HG02588 (cell line): ENCODE measurements around the gene CYSRT1.

Experiments
- ATAC-seq: cut with Tn5 transposase; IDR thresholded peaks from one replicate; pipeline ENCODE4 v1.9.1; 2021; ENCODE audit warnings: mild to moderate bottlenecking, moderate library complexity; ENCODE audit not compliant: unreplicated experiment

CYSRT1 gene, protein sequence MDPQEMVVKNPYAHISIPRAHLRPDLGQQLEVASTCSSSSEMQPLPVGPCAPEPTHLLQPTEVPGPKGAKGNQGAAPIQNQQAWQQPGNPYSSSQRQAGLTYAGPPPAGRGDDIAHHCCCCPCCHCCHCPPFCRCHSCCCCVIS

DNA sequence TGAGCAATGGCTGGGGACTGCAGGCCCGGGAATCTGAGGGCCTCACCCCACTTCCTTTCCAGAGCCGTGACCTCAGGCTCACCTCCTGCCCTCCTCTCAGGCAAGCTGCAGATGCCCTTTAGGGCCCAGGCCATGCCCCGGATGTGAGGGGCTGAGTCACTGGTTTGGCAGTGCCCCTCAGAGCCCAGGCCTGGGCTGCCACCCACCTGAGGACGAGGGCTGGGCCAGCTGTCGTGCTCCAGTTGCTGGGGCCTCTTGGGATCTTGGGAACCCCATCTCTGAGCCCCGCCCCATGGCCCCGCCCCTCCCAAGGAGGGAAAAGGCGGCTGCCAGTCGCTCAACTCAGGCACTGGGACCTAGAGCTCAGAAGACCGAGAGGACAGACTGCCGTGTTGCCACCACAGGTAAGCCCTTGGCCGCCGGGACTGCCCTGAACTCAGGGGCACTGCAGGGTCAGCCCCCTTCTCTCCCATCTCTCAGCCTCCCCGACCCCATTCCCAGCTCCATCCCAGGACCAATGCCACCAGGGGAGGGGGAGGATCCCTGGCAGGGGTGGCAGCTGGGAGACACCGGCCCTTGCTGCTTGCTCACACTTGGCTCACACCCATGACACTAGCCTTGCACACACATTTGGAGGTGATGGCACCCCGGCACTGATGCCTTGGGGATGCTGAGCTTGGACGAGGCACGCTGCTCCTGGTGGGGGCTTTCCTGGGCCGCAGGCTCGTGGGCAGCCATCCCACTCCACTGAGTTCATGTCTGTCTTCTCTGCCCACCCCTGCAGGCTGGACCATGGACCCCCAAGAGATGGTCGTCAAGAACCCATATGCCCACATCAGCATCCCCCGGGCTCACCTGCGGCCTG lies at the start of gene CYSRT1:
TSS of gene CYSRT1 (plus strand) at position 345 of the 865 bp plus-strand sequence. CDS start at position 793, 448 bp downstream.
- no peak for ATAC-seq

DNA sequence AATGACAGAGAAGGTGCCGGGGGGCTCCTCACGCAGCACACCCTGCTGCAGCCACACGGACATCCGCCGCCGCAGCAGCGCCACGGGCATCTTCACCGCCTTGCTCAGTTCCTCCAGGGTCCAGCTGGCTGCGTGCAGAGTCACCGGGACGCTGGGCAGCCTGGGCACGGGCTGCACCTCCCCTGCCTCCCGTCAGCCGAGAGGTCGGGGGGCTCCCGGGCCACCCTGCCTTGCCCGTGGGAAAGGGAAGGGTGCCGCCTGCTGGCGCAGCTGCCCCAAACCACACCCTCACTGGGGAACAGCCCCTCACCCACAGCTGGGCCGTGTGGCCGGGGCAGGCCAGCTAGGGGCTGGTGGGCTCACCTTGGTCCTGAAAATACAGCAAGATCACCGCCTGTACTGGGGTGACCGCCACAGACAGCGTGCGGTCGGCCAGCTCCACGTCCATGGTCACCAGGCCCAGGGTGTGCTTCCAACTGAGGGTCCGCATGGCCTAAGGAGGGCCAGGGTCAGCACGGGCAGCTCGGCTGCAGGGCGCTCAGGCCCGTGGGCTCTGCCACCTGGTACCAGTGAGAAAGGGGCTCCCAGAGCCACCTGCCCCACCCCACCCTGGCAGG lies 49.5 kb upstream of the CYSRT1 start:
- ATAC-seq, result no peak

DNA sequence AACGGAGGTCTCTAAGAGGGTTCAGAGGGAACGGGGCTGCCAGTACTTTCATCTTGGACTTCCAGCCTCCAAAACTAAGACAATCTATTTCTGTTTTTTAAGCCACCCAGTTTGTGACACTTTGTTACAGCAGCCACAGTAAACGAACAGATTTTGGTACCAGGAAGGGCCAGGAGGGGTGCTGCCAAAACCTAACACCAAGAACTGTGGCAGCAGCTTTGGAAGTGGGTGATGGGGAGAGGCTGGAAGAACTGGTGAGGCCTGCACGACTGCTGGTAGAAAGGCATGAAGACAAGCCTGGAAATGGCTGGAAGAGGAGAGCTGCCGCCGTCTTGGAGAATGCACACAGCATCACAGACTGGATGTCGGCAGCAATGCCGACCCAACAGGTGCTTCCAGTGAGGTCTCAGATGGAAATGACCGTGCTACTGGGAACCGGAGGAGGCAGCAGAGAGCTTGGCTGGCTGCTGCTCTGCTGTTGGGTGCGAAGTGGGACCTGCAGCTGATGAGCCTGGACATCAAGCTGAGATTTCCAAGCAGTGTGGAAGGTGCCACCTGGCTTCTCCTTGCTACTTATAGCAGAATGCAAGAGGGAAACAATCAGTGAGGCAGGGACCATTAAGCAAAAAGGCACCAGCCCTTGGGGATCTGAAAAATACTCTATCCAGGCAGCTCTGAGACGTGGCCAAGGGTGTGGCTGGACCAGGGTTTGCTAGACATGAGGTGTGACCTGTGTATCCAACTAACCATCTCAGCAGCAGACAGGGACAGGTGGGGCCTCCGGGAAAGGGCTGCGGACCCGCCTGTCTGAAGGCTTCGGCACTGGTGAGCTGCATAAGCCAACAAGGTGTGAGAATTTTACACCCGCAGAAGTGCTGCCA lies 48.4 kb upstream of the CYSRT1 start:
- no peak for ATAC-seq

DNA sequence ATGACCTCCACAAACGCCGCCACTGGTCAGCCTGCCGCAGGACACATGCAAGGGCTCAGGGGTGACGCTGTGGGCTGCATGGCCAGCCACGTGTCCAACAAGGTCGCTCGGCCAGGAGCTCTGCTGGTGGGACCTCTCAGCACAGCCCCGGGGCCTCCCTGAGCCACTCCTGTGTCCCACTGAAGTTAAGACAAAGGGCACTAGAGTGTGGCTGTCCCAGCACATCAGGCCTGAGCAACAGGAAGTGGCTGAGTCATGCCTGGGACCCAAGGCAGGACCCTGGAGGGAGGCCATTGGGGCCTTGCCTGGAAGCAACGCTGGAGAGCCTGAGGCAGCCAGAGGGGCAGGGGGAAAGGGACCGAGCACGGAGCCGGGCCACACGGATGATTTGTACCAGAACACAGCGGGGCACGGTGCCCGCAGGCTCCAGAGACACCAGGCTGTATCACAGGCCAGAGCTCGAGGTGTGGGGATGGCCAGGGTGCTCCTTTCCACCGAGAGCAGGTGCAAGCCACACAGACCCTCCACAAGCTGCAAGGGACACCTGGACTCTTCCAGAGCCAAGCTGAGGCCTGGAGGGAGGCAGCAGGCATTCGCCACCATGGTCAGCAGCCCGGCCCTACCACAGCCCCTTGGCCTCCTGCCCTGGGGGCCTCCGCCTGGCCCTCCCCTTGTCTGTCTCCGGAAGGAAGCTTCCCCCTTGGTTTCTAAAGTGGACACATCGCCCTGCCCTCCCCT lies 46.6 kb upstream of the CYSRT1 start:
- no peak for ATAC-seq

DNA sequence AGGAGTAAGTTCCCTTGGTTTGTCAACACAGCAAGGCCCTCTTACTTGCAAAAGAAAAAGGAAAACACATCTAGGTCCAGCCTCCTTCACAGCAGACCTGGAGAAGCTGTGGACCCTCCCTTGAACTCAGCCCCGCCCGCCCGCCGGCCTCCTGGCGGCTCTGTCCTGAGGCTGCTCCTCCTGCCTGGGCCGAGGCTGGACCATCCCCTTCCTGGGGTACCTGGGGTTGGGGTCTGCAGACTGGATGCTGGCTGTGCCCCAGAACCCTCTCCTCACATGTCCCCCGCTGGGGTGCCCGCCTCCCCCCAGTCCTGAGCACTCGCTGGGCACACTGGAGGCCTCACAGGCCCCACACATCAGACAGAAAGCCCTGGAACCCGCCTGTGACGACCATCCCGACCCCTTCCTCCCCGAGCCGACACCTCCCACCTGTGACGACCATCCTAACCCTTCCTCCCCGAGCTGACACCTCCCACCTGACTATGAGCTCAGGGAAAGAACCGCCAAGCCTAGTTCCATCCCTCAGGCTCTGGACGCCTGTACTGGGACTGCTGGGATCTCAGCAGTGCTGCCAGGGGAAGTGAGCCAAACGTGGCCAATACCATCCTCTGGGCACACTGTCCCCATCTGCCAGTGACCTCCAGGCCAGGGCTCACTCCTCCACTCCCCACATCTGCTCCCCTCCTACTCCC lies 45.9 kb upstream of the CYSRT1 start:
- no peak for ATAC-seq

DNA sequence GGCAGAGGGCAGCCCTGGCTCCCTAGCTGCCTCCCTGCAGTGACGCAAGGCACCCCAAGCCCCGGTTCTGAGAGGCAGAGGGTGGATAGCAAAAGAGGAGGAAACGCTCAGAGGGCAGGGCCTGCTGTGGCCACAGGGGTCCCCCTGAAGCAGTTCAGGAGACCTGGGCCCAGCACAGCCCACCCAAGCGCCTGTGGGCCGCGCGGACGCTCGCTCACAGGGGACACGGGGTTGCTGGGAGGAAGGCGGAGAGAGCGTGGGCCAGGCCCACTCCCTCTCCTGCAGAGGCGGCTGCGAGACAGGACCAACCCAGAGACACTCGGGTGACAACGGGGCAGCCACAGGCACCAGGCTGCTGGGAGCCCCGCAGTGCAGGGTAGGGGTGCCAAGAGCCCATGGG lies 45.2 kb upstream of the CYSRT1 start:
- no peak for ATAC-seq

DNA sequence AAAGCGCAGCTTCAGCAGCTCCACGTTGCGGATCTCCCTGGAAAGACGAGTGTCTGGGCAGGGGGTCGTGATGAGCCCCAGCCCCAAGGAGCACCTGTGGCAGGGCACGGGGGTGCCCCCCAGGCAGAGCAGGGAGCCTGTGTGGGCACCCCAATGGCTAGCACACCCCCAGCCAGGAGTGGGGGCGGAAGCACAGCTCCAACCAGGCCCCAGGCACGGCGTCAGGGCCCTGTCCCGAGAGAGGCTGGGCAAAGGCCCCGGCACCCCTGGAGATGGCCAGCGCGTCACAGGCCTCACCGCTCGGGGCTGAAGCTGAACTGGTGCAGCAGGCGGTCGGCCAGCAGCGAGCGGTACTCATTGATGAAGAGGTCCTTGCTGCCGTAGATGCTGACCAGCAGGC lies 44.5 kb upstream of the CYSRT1 start:
- ATAC-seq, result no peak

DNA sequence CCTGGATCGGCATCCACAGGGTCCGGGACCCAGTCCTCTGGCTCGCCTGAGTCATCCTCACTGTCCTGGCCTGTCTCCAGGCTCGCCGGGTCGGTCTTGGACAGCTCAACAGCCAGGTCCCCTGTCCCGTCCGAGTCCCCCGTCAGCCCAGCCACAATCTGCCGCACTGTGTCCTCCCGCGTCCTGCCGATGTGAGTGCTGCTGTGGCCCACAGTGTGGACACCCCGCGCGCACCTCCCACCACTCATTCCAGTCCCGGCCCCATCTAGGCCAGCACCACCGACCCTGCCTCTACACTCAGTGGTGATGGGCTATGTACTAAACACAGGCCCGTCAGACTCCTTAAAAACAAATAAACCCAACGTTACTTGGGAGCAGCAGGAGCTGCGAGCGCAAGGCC lies 43.3 kb upstream of the CYSRT1 start:
- no peak for ATAC-seq

DNA sequence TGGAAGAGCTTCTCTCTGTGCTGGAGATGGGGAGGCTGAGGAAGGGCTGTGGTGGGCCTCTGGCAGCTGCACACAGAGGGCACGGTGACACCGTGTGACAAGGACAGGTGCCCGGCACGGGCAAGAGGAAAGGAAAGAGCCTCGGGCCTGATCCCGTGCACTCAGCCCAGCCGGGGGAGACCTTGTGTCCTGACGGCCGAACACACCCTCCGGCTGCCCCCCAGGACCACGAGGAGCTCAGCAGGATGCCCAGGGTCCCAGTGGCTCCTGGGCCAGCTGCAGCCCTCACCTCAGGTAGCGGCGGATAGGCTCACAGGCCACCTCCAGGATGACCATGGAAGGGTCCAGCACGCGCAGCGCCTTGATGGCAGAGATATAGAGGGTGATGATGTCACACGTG lies 42.1 kb upstream of the CYSRT1 start:
- no peak for ATAC-seq

DNA sequence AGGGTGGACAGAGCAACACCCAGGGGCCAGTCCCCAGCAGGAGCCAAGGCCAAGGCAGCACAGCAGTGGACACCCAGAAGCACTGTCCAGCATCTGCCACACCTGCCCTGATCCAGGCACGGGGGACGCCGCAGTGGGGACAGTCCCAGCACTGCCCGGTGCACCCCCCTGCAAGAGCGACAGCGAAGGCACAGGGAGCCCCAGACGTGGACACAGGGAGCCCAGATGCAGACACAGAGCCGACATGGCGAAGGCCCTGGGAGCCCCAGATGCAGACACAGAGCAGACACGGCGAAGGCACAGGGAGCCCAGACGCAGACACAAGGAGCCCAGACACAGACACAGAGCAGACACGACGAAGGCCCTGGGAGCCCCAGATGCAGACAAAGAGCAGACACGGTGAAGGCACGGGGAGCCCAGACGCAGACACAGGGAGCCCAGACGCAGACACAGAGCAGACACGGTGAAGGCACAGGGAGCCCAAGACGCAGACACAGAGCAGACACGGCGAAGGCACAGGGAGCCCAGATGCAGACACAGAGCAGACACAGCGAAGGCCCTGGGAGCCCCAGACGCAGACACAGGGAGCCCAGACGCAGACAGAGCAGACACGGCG lies 40.9 kb upstream of the CYSRT1 start:
- no peak for ATAC-seq

DNA sequence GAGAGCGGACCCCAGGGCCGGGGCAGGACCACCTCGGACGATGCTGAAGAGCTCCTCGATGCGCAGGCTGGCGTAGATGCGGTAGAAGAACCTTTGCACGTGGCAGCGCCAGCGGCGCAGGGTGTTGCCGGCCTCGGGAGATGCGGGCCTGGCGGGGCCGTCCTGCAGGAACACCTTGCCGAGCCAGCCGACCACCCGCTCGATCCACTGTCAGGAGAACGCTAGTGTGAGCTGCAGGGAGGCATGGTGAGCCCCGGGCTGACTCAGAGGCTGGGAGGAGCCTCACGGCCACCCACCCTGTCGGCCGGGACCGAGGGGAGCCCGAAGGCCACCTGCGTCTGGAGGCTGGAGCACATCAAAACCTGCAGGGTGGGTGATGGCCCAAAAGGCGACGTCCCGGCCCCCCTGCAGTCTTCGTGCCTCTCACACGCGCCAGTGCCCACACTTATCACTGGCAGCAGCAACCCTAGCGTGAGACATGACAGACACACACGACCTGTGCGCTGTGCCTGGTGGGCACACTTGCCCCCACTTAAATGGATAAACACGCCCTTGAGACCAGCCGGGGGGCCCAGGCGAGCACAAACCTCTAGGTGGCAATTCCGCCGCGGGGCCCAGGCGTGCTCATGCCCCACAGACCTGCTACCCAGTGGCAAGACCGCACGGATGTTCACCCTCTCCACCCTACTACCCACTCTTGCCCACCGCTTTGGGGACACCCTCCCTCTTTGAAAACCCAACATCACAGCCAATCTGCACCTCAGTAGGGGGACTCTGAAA lies 39.9 kb upstream of the CYSRT1 start:
- ATAC-seq, result no peak

DNA sequence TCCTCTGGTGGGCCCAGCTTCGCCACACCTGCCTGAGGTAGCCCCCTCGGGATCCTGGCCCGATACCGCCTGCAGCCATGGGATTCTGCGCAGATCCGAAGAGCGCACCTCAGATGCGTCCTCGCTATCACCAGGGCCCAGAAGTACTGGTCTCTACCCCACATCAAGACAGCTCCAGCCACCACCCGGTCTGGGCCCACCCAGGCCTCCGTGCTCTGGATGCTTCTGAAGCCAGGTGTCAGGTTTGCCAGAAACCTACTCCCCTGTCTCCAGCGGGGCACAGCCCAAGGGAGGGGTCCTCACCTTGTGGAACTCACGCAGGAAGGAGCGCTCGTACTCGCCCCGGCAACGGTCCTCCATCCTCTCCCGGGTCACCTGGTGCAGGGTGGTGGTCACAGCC lies 39.1 kb upstream of the CYSRT1 start:
- no peak for ATAC-seq

DNA sequence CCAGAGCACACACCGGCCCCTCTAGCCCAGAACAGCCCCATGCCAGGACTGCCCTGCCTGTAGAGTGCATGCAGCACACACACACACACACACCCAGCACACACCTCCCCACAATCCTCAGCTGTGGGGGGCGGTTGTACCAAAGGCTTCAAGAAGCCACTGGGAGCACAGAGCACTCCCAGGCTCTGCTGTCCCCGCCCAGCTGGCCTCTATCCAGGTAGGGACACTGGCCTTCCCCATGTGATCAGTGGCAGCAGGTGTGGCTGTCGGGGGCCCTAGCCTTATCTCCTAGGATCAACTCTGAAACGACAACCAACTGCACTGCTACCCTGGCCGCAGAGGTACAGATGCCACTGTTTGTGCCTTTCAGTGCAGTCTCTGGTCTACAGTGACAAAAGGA lies 38.6 kb upstream of the CYSRT1 start:
- no peak for ATAC-seq

DNA sequence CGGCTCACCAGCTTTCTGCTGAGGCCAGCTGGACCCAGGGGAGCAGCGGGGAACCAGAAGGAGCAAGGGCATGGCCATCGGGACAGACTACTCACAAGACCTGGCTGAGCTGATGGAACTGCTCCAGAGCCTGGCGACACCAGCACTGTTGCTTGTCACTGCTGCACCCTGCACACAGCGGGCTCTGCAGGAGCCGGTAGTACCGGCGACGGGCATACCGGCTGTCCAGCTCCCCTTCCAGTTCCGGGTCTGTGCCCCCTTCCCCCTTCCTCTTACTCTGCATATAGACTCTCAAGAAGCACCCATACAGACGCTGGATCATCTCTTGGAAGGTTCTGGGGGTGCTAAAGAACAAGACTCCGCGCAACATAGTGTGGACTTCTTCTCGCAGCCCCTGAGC lies 37.6 kb upstream of the CYSRT1 start:
- ATAC-seq, result no peak

DNA sequence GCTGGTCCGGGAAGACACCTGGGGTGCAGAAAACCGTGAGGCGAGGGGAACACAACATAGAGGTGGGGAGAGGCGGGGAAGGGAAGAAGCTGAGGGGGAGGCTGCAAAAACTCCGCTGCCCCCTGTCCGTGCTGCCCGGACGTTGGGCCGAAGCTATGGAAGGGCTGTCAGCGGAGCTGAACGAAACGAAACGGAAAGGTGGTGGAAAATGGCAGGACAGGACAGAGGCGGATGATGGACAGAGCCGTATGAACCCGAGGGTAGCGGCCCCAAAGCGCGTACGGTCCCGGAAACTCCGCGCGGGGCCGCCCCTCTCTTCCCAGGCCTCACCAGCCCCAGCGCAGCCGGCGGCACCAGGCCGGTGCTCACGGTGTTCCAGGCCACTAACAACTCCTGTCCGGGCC lies 36.9 kb upstream of the CYSRT1 start:
- no peak for ATAC-seq

DNA sequence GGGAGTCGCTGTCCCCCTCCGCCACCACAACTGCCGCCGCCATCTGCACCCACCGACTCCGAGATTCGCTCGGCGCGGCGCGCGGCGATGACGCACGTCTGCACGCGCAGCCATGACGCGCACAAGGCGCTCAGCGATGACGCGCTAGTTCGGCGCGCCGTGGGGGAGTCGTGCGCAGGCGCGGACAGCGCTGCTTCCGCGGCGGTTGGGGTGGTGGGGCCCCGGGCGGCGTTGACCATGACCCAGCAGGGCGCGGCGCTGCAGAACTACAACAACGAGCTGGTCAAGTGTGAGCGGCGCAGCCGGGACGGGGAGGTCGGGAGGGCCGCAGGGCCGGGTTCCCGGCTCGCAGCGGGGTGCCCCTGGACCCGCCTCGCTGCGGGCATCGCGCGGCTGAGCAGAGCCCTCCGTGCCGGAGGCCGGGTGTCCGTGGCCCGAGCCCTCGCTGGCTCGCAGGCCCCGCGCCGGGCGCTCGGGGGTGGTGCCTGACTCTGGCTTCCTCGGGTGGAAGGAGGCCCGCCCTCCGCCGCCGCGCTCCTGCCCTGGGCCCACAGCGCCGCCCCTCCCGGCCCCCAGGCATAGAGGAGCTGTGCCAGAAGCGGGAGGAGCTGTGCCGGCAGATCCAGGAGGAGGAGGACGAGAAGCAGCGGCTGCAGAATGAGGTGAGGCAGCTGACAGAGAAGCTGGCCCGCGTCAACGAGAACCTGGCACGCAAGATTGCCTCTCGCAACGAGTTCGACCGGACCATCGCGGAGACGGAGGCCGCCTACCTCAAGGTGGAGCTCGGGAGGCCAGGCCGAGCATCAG lies 36.3 kb upstream of the CYSRT1 start, which contains the start of the genes ANAPC2 and SSNA1:
TSS of gene ANAPC2 (minus strand) at position 71 of the 807 bp plus-strand sequence. CDS start at position 43, 28 bp downstream.
TSS of gene SSNA1 (plus strand) at position 187 of the 807 bp plus-strand sequence. CDS start at position 238, 51 bp downstream.
- peak; percentile 73 for ATAC-seq
